NCI-H146 (cell line): Measurements from ENCODE around the gene DSCAML1.
A peak's percentile ranks its signal among the peaks of the same experiment; 100 is the strongest.

Experiments
- DNase-seq: peaks from one replicate; lab custom pipeline; 2025; lab: John Stamatoyannopoulos, UW

Gene DSCAML1

GRCh38 chr11:117832511-117832910 is 35.5 kb upstream of the DSCAML1 start:
- DNase-seq = no peak

- no peak for DNase-seq
These were observed 34.8 kb upstream of the DSCAML1 start for GRCh38 chr11:117831661-117832415.

DNA sequence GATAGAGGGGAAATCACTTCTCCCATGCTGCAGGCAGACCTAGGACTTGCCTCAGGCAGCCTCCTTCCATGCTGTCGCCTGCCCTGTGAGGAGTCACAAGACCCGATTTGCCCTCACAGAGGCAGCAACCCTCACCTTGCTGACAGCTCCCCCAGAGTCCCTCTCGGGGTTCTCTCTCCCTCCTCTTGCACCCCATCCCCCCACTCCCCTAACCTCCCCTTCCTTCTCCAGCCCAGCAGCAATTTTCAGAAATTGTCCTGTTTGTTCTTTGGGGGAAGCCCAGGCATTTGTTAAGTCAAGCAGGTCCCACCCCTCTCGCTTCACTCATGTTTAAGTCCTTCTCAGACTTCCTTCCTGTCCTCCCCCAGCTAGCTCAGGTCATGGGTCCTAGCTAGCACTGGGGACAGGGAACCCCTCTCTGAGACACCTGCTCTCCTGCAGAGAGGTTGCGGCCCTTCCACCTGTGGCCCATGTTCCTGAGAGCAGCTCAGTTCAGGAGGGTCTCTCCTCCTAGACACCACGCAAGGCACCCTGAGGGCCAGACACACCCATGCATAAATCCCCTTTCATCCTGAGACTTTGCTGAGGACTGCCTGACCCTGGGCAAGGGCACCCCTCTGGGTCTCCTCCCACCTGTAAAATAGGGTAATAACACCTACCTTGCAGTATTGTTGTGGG is 33.8 kb upstream of the DSCAML1 start:
- DNase-seq = no peak

DNA sequence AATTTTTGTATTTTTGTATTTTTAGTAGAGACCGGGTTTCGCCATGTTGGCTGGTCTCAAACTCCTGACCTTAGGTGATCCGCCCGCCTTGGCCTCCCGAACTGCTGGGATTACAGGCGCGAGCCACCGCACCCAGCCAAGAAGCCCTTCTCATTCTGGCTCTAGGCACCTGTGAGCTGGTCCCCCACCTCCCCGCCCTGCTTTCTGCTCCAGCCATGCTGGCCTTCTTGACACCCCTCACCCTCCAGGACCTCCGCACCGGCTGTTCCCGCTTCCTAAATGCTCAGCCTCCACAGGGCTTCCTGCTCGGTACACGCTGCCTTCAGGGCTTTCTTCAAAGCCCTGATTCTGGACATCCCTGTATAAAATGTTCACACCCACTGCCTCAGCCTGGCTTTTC is 33.1 kb upstream of the DSCAML1 start:
- no peak for DNase-seq

DNA sequence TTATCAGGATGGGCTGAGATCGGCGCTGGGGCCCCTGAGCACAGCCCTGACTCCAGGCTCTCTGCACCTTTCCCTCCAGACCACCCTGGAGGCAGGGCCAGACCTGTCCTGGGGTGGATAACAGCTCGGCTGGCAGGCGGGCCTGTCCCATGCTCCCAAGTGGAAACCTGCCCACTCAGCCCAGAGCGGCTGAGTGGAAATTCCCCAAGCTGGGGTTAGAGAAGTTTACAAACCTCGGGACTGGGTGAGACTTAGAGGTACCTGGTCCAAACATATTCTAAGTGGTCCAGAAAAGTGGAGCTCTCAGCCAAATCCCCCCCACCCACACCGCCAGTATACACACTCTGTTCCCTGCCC is 32.3 kb upstream of the DSCAML1 start:
- no peak for DNase-seq

DNA sequence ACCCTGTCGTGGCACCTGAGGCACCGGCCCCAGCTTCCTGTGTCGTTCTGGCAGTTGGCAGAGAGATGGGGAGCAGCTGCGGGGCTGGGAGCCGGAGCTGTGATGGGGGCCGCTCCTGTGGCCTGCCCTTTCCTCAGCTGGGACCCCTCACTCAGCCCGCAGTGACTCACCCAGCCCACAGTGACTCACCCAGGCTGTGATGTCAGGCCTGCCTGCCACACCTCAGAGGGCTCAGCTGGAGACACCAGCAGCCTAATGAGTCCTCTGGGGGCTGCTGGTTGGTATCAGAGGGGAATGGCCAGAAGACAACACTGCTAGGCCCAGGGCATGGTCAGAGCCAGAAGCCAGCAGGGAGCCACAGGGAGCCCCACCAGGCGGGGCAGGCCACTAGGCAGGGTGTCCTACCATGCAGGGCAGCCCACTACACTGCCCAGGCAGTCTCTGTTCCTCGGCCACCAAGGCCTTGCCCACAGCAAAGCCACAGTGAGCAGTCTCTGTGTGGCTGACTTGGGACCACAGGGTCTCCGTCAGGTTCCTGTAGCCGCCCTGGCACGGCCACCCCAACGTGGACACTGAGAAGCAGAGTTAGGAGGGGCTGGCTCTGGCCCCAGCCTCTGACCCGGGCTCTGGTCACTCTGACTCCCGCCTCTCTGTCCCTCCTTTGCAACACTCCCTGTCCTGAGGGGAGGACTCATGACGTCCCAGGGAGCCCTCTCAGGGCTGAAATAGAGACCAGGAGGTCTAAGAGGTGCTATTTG is 31.8 kb upstream of the DSCAML1 start:
- no peak for DNase-seq

DNA sequence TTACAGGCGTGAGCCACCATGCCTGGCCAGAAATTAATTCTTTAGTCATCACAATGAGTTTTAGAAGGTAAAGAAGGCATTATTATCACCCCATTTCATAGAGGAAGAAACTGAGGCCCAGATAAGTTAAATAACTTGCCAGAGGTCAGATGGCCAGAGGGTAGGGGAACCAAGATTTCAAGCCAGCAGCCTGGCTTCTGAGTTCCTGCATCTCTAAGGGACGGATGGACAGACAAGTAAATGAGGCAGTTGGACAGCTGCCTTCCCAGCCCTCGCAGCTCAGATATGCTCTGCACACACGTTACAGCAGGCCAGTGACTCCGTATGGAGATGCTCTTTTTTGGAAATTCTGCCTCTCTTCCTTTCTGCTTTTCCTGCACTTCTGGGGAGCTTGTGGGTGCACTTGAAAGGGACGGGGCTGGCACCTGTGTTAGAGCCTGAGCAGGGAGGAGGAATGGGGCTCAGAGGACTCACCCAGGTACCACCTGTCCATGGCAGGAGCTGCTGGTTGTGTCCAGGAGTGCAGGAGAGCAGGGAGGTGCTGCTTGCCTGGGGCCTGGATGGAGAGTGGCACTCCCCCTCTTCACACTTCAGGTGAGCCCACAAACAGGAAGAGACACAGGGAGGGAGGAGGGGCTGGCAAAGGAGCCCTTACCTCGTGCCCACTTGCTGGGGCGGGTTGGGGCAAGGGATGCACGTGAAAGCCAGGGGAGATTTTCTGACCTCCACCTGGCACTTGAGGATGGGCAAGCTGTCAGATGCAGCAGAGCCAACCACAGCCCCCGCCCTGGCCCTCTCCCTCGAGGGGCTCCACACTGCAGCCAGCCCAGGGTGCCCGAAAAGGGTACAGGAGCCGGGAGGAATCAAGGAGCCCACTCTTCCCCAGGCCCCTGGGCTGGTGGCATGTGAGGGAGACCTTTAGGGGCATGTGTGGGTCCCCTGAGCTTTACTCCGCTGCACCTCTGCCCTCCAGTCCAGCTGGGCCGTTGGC is 30.8 kb upstream of the DSCAML1 start:
- DNase-seq = no peak

- no peak for DNase-seq
These were observed 29.8 kb upstream of the DSCAML1 start for GRCh38 chr11:117826832-117827231.

- no peak for DNase-seq
These were observed 29.2 kb upstream of the DSCAML1 start for GRCh38 chr11:117826190-117826570.

DNA sequence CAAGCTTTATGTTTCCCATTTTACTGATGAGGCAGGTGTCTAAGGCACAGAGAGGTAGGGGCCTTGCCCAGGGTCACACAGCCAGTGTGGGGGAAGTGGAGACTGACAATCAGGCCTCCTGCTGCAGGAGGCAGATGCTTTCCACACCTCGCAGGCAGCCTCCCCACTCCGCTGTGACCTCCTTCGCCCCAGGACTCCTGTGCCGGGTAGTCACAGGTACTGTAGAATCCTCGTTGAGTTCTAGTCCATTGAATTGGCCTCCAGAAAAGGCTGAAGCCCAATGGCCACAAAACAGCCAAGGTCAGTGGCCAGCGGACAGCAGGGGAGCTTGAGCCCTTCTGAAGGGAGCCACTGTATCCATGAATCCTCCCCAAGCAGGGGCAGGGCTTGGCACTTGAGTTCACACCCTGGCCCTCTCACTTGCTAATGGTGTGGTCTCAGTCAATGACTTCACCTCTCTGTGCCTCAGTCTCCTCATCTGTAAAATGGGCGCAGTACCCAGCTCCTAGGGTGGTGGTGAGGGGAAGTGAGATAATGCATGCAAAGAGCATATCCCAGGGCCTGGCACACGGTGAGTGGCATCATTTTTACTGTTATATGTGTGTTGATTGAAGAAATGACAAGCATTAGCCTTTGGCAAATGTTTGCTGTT is 28.6 kb upstream of the DSCAML1 start:
- DNase-seq = no peak

DNA sequence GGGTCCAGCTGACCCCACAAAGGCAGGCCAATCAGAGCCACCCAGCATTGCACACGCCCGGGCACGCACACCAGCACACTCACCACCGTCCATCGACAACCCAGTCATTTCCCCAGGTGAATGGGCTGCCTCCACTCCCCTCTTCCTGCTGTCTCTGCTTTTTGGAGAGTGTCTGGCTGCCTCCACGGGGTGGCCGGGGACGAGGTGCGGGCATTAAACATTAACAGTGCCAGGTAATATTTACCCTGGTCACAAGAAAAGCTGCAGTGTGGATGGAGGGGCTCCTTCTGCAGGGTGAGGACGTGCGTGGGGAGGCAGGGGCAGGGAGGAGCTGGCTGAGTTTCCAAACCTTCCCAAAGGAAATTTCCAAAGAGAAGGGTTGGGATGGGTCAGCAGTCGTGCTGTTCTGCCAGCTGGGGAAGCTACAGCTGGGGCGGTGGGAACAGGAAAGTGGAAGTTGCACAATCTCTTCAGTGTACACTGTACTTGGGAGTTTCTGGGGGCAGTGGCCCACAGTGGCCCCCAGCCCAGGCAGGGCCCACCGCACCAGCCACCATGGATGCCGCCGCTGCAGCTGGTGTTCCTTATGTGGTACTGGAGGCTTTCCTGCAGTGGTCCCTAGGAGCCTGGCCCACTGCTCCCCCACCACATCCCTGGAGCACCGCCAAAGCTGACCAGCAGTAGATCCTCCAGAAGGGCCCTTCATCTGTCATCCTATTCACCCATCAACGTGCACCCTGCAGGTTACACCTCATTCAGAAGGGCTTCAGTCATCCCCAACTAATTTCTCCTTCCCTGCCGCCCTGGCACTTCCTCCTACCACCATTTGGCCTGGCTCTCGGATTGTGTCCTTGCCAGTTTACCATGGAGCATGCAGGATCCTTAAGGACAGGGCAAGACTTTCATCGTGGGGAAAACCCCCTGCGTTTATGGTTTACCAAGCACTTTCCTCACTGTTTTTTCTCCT is 27.8 kb upstream of the DSCAML1 start, which contains the start of gene FXYD2:
TSS of gene FXYD2 (minus strand) at position 174 of the 967 bp plus-strand sequence. CDS start at position 108, 66 bp downstream.
- DNase-seq = no peak

DNA sequence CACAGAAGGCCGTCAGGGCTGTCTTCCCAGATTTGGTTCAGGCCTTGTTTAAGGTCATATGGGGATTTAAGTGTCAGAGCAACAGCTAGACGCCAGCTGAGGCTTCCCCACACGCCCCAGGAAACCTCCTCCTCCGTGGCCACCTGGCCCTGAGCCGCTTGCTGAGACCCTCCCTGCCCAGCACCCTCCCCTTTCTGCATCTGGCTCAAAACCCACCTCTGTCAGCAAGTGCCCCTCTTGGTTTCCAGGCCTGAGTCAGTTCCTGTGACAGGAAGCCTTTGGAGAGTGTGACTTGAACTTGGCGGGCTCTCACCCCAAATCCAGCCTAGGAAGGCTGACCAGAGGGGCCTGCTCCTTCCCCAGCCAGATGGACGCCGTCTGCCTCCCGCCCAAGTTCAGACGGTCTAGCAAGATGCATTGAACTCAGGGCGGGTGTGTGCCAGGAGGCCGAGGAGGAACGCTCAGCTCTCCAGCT is 27.0 kb upstream of the DSCAML1 start:
- DNase-seq = no peak

- no peak for DNase-seq
These were observed 26.4 kb upstream of the DSCAML1 start for GRCh38 chr11:117823294-117823945.

GRCh38 chr11:117822074-117823033 is 25.3 kb upstream of the DSCAML1 start:
- DNase-seq = peak; percentile 60

GRCh38 chr11:117821431-117821830 is 24.4 kb upstream of the DSCAML1 start:
- DNase-seq = no peak

DNA sequence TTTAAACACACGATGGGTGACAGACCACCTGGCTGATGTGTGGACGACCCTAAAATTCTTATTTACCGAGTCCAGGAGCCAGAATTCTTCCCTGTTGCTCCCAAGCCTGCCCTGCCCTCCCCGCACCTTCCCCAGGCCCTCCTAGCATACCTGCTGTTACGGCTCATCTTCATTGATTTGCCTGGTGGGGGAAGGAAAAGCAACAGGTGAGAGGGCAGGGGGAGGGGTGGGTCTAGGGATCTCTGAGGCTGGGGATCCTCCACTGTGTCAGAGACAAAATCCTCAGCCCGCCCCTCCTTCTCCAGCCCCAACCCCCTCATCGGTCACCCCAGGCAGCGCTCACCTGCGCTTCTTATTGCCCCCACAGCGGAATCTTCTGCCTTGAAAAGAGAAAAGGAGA is 23.5 kb upstream of the DSCAML1 start:
- peak; percentile 60 for DNase-seq

DNA sequence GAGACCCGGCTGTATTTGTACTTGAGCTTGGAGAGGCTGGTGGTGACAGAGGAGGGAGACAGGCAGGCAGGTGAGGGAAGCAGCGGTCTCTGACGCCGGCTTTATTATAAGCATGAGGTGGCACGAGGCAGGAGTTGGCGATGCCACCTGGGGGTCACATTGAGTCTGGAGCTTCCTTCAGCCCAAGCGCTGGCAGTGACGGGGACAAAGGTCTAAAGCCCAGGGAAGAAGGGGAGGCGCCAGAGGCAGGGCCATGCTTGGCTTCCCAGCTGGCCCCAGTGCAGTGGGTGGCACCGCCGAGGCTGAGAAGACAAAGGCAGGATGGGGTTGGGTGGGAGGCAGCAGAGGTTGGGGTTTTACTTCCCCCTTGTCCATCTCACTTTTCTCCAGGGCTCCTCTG is 23.1 kb upstream of the DSCAML1 start:
- peak; percentile 91 for DNase-seq
